ENCODE results near the gene CHST8.

DNA sequence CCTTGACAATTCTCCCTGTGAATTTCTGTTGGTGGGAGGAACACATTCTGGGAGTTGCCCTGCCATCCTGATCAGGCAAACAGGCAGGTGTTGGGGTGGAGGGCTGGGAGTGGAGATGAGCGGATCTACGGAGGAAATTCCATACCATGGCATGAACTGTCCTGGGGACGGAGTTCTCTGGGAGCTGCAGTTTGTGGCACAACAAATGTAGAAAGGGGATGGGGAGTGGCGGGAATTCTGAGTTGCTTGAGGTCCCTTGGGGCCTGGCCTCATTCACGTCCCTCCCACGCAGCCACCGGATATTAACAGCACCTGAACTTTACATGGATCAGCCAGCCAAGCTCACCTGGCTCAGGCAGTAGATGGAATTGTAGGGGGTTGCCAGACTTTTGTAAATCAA is 70.0 kb downstream of the CHST8 start:
- TF ChIP-seq, protein P1, sequence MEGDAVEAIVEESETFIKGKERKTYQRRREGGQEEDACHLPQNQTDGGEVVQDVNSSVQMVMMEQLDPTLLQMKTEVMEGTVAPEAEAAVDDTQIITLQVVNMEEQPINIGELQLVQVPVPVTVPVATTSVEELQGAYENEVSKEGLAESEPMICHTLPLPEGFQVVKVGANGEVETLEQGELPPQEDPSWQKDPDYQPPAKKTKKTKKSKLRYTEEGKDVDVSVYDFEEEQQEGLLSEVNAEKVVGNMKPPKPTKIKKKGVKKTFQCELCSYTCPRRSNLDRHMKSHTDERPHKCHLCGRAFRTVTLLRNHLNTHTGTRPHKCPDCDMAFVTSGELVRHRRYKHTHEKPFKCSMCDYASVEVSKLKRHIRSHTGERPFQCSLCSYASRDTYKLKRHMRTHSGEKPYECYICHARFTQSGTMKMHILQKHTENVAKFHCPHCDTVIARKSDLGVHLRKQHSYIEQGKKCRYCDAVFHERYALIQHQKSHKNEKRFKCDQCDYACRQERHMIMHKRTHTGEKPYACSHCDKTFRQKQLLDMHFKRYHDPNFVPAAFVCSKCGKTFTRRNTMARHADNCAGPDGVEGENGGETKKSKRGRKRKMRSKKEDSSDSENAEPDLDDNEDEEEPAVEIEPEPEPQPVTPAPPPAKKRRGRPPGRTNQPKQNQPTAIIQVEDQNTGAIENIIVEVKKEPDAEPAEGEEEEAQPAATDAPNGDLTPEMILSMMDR (conservative IDR thresholded peaks at IDR 0.05; ENCODE audit: low read length): no peak
- TF ChIP-seq EZH2phosphoT487 (IDR thresholded peaks at IDR 0.05; ENCODE audit: borderline replicate concordance): no peak

Data from Loucy (cell line).